ENCODE measurements around the gene CXCR4.

Gene CXCR4

GRCh38 chr2:136131484-136131960 is 13.6 kb upstream of the CXCR4 start:
- DNase-seq, result no peak

GRCh38 chr2:136130511-136130910 is 12.6 kb upstream of the CXCR4 start:
- no peak for DNase-seq

GRCh38 chr2:136130045-136130444 is 12.1 kb upstream of the CXCR4 start:
- no peak for DNase-seq

- no peak for DNase-seq
Observed at GRCh38 chr2:136129601-136130000, 11.7 kb upstream of the CXCR4 start.

GRCh38 chr2:136128905-136129304 is 11.0 kb upstream of the CXCR4 start:
- DNase-seq, result no peak

- DNase-seq, result no peak
Observed at GRCh38 chr2:136128366-136128765, 10.4 kb upstream of the CXCR4 start.

GRCh38 chr2:136127356-136127755 is 9.4 kb upstream of the CXCR4 start:
- no peak for DNase-seq

GRCh38 chr2:136126421-136126926 is 8.5 kb upstream of the CXCR4 start:
- DNase-seq, result no peak

- no peak for DNase-seq
Observed at GRCh38 chr2:136126021-136126420, 8.1 kb upstream of the CXCR4 start.

- no peak for DNase-seq
Observed at GRCh38 chr2:136125236-136125635, 7.3 kb upstream of the CXCR4 start.

- DNase-seq, result no peak
Observed at GRCh38 chr2:136124805-136125204, 6.9 kb upstream of the CXCR4 start.

- no peak for DNase-seq
Observed at GRCh38 chr2:136122661-136123060, 4.7 kb upstream of the CXCR4 start.

GRCh38 chr2:136121204-136121910 is 3.4 kb upstream of the CXCR4 start:
- DNase-seq, result no peak

GRCh38 chr2:136119717-136120675 is 2.0 kb upstream of the CXCR4 start:
- DNase-seq, result no peak

- DNase-seq, result peak in 1 of 2 experiments; percentile 32
Observed at GRCh38 chr2:136118819-136119716, 1.1 kb upstream of the CXCR4 start.

- no peak for DNase-seq
Observed at GRCh38 chr2:136117391-136117841, 533 bp downstream of the CXCR4 start.

- DNase-seq, result no peak
Observed at GRCh38 chr2:136116813-136117390, 1.0 kb downstream of the CXCR4 start.

GRCh38 chr2:136116151-136116812 is 1.7 kb downstream of the CXCR4 start:
- DNase-seq, result no peak

GRCh38 chr2:136115183-136115761 is 2.7 kb downstream of the CXCR4 start:
- DNase-seq, result no peak

GRCh38 chr2:136114382-136114781 is 3.6 kb downstream of the CXCR4 start:
- no peak for DNase-seq
